Frontal cortex (tissue), 4 donors: ENCODE measurements around the gene GPC6. TPM values are rescaled to one million over a fixed set of nuclear protein-coding genes. Genes with fewer than 3 reads are reported as not detected.

Source experiments
- DNase-seq, 2 donors: peaks; one replicate each; pipeline ENCODE4 v3.0.0; 2012; ENCODE audit warnings: low spot score in 2 of 2
- FAIRE-seq: peaks from 2 replicates; lab custom pipeline; 2012; peaks lifted over from hg19 to GRCh38; lab: Jason Lieb, UNC
- total RNA-seq: library from RNA; depleted of rRNA; stranded (reverse); fragments of >200 nt; gene quantifications from one replicate; pipeline ENCODE4 v1.2.3, GENCODE V29; 2014
- donor health status: control.
- donor health status: control.
- donor health status: control.

GPC6 gene
- total RNA-seq, 1 donor from 2014 or later: 9.0 TPM

DNA sequence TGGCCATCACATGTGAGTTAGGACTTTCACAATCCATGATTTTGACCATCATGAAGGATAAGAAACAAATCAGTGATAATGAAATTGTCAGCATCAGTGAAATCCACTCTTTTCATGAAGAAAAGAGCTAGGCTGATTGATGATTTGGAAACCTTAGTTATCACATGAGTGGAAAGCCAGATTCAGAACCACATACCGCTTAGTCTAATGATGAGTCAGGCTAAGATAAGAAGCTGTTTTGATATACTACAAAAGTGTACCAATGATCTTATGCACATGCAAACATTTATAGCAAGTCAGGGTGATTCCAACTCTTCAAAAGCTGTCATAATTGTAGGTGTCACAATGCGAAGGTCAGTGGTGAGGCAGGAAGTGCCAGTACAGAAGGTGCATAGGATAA, 519.3 kb downstream of the GPC6 start:
- no peak for DNase-seq
- no peak for FAIRE-seq

DNA sequence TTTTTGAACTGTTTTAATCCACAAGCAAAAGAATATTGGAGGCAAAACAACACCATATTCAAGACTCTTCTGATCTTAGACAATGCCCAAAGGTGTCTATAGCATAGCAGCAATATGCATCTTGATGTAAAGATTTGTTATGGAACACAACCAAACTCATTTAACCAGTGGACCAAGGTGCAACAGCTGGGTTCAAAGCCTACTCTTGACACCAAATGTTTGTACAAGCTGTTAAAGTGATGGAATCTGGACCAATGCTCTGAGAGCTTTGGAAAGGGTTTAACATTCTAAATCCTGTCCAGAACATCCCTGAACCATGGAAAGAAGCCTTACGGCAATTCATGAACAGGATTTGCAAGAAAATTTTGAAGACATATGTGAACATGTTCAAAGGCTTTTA, 520.0 kb downstream of the GPC6 start:
- DNase-seq (no peak), FAIRE-seq (no peak)

DNA sequence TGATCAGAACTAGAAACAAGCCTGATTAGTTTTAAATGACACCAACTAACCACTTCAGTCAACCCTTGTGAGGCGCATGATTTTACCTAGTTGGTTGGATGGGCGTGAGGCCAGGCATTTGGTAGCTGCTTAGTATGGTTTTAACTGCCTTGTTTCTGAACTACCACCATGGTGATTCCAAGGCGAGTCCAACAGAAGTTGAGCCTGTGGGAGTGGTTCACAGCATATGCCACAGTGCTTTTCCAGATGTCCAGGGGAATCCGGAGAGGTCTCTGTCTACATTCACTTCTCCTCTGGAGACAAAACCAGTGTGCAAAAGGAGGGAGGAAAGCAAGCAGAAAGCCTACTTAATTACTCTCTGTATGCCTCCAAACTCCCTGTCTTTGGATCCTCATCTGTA, 524.1 kb downstream of the GPC6 start:
- FAIRE-seq: no peak
- no peak for DNase-seq

DNA sequence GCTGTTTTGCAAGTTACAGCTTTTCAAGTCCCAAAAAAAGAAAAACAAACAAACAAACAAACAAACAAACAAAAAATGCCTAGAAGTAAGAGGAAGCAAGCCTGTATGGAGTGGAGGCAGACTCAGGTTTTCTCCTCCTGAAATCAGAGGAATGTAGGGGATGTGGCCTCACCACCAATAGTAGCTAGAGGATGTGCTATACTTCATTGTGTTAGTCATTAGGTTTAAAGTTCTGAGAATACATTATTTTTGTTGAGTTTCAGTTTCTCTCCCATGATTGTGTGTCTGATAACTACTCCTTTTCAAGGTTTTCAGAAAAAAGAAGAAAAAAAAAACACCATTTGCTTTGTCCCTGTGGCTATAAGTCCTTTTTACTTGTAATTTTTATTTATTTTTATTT, 524.5 kb downstream of the GPC6 start:
- DNase-seq (no peak), FAIRE-seq (no peak)

DNA sequence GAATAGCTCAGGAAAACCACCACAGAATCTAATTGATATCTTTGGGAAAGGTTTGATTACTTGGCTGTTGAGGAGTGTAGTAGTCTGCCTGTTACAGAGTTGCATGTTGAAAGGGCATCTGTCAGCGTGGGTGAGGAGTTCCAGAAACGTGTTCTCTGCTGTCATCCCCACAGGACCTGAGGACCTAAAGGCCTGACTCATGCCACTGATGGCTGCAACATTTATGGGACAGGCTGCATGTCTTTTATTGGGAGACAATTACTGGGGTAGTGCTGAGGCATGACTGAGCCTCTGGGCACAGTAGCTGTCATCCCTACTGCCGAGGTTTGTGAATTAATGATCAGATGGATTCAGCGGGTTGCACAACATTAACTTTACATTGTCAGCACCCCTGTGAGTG, 525.9 kb downstream of the GPC6 start:
- DNase-seq (no peak), FAIRE-seq (no peak)

DNA sequence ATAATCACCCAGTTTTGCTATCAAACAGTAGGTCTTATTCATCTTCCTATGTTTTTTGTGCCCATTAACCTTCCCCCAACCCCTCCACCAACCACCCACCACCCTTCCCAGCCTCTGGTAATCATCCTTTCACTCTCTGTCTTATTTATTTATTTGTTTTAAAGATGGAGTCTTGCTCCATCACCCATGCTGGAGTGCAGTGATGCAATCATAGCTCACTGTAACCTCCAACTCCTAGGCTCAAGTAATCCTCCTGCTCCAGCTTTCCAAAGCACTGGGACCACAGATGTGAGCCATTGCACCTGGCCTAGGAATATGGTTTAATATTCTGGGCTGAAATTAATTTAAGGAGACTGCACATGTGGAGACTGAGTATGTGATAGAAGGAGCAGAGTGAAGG, 527.0 kb downstream of the GPC6 start:
- DNase-seq (no peak), FAIRE-seq (no peak)

DNA sequence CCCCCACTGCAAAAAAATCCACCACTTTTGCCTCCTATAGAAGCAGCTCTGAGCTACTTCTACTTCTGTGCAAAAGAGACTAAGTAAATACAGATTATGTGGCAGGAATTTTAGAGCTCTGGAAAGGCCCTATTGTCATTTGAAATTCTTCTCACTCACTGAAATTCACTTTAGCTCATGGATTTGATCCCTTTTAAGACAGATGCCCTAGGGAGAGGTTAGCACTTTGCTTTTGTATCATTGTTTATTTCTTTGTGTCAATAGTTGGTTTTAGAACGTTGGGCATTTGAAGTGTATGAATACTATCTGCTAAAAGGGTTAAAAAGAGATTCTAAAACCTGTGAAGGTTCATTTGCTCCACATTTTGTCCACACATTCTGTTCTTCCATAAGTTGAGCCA, 528.7 kb downstream of the GPC6 start:
- FAIRE-seq: no peak

DNA sequence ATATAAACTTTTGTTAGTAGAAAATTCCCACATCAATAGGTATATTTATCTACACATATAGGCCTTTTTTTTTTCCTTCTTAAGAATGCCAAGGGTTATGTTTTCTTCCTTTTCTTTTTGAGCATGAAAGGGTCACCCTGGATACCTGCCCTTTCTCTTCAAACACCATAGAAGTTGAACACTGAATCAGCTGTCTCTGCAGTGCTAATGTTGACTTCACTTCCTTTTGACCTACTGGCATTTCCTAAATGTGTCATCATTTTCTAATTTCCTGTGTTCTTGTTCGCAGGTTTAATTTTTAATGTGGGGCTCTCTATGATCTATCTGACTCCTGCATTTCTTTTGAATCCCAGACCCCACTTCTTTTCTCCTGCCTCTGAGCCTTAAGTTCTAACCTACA, 532.0 kb downstream of the GPC6 start:
- DNase-seq (no peak), FAIRE-seq (no peak)

More for the DNA sequence above, 528.7 kb downstream of the GPC6 start:
- DNase-seq: no peak

DNA sequence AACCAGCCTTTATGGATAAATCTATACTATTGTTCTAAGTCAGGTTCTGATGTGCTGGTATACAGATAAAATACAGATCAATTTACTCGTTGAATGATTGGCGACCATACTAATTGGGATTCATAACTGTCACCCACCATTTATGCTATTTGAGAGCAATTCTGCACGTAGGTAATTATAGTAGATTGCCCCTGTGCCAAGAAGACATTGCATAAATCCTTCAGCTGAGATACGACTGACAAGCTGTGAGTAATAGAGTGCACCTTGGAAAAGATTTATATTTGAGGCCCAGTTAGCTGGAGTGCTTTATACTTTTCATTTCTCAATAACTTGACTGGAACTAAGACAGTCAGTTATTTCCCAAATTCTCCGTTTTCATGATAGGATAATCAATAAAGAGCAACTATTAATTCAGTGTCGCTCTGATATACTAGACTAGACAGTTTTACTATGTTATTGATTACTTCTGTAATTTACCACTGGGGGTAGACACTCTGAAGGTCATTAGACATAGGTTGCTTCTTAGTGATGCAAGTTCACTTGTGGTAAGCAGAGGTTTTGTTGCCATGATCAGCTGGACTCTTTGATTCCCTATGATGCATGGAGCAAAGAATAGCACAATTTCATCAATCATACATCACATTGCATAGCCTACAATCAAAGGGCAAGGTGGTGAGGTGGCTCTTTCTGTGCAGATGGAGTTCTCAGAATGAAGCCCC, 536.3 kb downstream of the GPC6 start:
- FAIRE-seq: no peak
- no peak for DNase-seq

DNA sequence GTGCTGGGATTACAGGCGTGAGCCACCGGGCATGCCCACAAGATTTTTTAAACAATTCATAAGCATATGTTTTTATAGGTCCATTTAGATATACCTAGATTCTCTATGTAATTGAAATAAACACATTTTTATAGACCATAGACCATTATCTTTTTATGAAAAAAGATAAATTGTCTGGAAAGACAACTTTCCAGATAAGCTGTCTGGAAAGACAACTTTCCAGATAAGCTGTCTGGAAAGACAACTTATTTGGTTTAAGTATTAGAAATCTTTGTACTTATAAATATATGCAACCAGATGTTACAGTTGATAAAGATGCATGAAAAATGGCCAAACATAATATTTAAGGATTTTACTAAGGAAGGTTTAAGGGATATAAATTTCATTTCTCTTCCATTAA, 538.5 kb downstream of the GPC6 start:
- DNase-seq: no peak

DNA sequence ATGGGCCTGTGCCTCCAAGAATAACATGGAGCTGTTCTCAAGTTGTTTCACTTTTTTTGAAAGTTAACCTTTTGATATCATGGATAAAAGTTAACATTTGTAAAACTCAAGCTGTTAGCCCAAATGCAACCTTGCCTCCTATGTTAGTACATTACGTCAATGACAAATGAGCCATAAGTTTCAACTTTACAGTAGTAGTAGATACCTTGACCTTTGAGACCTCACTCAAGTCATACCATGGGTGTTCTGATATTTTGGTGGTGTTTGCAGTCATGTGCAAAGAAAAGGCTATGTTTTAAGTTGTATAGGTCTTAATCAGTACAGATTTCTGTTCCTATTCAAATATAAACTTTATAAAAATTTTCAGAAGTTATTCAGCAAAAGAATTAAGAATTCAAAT, 539.2 kb downstream of the GPC6 start:
- DNase-seq (no peak), FAIRE-seq (no peak)

More for the DNA sequence above, 538.5 kb downstream of the GPC6 start:
- no peak for FAIRE-seq

DNA sequence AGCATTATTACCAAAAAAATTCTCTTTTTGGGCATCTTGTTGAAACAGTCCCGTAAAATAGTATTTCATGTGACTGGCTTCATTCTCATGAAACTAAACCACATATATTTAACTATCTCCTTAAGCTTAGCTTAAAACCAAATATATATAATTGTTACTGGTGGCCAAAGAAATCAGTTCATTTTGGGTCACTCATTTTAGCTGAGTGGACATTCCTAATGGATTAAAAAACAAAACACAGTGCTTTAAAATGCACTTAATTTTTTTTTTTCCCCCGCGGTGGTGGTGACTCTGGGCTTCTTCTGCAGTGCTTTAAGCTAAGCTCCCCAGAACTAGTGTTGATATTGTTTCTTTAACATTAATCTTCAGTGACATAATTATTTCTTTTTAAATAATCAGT, 540.1 kb downstream of the GPC6 start:
- no peak for FAIRE-seq
- no peak for DNase-seq

DNA sequence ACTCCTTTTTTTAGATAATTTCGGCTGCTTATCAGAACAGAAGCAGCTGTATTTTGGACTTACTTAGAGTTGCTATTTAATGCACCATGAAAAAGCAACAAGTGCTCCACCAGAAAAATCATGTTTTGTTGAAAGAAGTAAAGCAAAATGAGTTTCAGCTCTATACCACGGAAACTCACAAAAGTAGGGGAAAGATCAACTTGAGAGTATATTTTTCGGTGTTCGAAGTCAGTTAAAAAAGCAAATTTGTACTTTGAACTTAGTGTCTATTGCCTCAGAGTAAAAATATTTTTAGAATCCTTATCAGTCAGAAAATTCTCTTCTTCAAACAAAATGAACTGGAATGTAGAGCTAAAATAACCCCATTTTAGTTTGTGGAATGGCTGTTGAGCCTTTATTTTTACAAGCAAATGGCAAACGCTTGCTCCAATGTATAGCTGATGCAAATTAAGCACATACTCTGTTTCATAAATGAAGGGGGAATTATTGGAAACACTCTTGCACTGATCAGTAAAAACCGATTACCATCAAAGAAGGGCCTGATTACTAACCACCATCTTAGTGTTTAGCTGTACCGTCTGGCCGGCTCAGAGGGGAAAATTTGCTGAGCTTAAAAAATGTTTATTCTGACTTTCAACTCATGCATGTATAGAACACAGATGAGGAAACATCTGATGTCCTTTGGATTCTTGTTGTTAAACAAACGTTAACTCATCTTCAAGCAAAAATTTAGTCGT, 540.7 kb downstream of the GPC6 start:
- no peak for FAIRE-seq
- no peak for DNase-seq

DNA sequence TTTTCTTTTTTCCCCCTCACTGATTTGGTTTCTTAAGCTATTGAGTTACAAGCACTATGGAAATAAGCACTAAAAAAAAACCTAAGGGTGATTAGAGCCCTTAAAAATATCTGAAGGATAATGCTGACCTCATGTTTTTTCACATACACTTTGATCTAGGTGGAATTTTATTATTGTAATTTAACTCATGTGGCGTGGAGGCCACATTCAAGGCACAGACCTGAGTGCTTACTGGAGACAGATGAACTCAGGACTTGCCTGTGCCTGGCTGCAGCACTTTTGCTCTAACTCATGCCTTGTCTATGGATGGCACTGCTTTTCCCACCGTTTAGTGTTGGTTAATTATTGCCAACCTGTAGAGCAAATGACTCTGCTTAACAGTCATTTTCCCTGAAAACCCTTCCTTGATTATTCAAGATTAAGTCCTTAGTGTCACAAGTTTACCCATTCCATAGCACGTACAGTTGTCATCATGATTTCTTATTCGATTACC, 541.4 kb downstream of the GPC6 start:
- FAIRE-seq: no peak
- DNase-seq: no peak

DNA sequence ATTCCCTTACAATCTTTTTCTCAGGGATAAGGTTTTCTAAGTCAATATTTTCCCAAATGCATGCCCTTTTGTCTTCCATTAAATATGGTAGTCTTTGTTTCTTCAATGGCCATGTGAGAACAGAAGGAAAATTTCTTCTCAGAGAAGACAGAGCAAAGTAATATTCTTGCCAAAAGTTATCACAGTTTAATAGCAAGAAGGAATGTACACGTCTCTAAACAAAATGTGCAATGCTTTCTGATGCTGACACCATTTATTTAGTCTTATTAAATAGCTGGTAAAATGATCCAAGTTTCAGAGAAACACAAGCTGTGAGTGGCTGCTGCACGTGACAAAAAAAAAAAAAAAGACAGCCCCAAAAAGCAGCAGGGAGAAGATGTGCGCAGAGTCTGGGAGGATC, 542.5 kb downstream of the GPC6 start:
- DNase-seq (no peak), FAIRE-seq (no peak)

DNA sequence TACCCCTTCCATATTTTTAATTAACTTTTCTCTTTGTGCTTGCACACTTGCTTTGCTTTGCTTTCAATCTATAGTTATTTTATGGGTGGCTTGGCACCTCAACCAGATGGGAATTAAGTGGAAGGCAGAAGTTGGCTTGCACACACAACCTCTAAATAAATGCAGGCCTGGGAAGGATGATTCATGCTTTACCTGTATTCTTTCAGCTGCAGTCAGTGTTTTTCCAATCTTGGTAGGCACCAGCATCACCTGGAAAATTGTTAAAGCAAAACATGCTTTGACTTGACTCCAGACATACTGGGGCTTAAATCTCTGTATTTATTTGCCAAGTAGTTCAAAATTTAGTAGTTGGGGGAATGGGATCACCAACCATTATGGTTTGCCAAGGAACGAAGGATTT, 543.0 kb downstream of the GPC6 start:
- no peak for FAIRE-seq
- DNase-seq: no peak

DNA sequence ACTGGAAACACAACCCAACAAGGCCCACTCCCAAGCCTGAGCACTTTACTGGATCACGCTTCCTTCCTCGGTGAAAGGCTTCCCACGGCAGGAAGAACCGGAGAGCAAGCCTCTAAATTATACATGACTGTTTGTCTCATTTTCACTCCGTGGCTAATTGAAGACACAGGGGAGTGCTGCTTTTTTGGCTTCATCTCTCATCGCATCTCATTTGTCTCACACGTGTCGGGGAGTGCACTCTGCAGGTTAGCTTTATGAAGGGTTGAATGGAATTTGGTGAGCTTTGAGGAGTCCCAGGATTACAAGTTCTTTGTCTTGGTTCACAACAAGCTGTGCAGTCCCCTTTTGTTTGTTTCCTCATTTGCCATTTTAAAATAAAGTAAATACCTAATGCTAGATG, 544.6 kb downstream of the GPC6 start:
- DNase-seq (no peak), FAIRE-seq (no peak)

DNA sequence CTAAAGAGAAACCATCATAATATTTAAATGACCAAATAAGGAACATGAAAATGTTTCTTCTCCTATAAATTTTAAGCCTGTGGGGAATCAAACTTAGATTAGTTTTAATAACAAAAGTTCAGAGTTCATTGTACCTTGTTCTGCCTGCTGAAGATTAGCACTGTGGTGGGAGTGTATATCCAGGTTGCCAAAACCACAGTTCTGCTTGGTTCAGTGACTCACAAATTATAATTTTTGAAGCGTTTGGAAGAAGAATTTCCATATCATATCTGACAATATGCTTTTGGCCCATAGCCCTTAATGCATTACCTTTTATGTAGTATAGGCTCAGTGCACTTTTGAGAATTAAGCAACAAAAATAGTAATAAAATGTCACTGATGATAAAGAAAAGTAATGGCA, 545.2 kb downstream of the GPC6 start:
- no peak for FAIRE-seq
- no peak for DNase-seq

DNA sequence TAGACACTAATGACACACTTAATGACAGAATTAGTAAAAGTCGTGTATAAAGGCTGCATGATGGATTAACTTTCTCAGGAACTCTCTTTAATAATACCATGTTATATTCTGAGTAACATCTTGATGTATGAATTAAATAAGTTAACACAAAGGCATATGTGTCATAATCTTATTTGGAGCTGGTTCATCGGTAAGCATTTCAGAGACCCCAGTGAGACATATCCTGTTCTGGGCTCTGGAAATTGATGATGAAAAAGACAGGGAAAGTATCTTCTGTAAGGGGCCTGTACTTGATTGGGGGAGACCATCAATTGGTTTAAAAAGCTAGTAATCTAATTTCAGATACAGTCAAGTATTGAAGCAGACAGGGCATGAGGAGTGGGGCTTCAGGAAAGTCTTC, 547.9 kb downstream of the GPC6 start:
- FAIRE-seq (no peak), DNase-seq (no peak)

DNA sequence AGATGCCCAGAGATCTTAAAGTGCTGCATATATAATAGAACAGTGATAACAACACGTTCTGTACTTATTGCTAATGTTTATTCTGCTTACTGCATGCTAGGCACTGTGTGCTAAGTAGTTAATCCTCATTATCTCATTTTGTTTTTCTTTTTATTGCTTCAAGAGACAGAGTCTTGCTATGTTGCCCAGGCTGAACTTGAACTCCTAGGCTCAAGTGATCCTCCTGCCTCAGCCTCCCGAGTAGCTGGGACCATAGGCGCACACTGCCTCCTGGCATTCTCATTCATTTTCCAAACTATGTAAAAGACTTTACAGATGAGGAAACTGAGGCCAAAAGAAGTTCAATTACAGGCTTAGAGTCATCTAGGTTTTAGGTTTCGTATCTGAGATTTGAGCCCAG, 548.4 kb downstream of the GPC6 start:
- FAIRE-seq: no peak

DNA sequence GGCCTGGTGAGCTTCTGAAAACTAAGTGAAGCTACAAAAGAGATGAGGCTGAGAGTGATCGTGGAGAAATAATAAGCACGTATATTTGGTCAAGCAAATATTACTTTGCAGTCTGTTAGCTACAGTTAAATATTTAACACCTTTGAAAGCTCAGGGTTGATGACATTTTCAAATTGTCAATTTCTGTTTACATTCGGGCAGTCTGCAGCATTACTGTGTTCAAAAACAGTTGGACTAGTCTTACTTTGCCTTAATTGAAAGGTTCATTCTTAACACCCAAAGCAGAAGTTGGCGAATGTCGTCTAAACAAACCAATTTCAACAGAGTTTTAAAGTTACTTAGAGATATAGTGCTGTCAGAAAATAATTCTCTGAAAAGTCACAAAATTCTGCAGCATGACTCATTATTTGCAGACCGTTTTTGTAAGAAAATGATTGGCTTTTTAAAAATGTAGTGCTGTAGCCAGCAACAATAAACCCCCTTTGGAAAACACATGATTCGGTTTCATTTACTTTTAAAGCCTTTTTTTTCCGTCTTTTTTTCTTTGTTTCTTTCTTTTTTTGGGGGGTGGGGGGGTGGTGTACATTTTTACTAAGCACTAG, 549.0 kb downstream of the GPC6 start:
- FAIRE-seq (no peak), DNase-seq (no peak)

More for the DNA sequence above, 548.4 kb downstream of the GPC6 start:
- DNase-seq: no peak
